ENCODE measurements around the gene SMNDC1.
"Not testable (repeated sequence)": the region's sequence is repeated elsewhere in the genome, so short reads cannot be mapped to it uniquely, and the experiment has no call there.

The SMNDC1 gene

DNA sequence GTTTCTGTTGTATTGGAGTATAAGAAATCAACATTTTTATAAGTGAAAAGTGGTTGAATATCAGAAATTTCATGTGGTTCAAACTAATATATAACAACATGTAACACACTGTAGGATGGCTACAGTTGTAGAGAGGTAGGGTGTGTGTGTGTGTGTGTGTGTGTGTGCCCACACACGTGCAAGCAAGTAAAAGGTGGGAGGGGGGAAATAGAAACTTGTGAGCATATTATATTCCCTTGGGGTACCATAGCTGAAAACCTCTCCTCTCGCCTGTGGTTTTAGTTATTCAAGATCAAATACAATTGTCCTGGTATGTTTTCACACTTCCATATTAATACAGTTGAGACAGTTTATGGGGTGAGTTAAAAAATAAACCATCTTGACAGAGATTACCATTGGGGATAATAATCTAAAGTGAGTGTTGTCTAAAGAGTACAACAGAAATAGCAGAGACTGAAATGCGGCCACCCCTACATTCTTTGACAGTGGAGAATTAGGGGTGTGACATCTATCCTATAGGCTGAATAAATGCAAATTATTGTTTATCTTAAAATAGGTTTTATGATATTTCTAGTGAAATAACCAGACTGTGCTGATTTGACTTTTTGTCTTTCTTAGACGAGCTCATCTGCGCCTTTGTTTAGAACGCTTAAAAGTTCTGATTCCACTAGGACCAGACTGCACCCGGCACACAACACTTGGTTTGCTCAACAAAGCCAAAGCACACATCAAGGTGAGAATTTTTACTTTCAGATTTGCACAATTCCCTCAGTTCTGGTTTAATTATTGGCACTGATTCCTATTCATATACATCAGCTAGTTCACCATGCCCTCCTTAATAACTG is 25.9 kb downstream of the SMNDC1 start:
- no peak for DNase-seq

DNA sequence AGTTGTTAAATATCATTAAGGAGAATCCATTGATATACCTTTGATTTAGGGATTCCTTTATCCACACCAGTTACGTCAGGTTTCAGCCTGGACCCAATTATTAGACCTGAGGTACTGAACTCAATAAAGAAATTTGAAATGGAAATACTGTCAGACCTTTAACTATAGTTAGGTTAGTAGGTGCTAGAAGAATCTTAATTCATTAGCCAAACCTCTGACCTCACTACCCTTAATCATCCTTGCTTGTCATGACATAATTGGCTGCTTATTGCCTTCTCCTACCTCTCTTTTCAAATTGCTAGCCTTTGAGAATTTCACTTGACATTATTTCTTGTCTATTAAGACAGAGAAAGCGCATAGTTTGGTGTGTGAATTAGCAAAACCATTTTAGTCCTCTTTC is 27.1 kb downstream of the SMNDC1 start:
- no peak for DNase-seq

DNA sequence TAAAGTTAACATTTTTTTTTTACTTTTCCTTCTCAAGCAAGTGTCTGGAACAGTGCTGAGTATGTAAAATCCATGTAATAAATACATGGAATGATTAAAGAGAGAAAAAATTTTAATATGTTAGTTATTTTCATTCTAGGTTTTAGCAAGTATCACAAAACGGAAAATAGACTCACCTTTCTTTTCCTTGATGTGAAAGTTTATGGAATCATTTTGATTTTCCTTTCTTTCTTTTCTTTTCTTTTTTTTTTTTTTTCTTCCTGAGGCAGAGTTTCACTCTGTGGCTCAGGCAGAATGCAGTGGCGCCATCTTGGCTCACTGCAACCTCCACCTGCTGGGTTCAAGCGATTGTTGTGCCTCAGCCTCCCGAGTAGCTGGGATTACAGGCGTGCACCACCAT is 28.1 kb downstream of the SMNDC1 start:
- DNase-seq: no peak

DNA sequence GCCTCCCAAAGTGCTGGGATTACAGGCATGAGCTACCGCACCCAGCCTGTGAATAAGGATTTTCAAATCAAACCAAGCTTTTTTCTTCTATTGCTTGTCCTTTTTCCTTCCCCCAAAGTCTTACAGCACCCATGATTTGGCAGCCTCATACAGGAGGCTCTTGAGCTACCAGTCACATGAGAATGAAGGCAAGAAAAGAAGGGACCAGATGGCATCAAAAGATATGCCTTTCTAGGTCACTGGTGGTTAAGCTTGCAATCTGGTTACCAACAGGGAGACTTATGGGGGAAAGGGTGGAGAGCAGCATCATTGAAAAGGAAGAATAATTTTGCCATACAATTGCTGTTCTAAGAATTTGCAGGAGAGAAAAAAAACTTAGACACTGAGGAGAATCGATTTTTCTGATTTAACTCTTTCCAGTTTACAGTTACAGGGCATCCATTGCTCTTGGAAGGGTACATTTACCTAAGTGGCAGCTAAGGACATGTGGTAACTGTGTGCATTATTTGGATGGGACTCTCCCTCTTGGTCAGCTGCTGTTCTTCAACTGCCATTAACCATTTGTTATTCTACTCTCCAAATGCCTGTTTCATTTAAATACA is 29.5 kb downstream of the SMNDC1 start:
- no peak for DNase-seq

DNA sequence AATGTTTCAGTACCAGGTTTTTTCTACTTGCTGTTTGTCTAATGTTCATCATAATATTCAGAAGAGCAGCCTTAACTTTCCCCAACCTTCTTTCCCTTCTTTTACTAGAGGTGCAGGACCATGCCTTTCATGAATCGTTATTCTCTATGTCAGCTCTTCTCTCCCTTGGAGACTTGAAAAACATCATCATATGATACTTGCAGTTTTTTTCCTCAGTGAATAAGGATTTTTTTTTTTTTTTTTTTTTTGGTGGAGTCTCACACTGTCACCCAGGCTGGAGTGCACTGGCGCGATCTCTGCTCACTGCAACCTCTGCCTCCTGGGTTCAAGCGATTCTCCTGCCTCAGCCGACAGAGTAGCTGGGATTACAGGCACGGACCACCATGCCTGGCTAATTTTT is 30.1 kb downstream of the SMNDC1 start:
- no peak for DNase-seq

DNA sequence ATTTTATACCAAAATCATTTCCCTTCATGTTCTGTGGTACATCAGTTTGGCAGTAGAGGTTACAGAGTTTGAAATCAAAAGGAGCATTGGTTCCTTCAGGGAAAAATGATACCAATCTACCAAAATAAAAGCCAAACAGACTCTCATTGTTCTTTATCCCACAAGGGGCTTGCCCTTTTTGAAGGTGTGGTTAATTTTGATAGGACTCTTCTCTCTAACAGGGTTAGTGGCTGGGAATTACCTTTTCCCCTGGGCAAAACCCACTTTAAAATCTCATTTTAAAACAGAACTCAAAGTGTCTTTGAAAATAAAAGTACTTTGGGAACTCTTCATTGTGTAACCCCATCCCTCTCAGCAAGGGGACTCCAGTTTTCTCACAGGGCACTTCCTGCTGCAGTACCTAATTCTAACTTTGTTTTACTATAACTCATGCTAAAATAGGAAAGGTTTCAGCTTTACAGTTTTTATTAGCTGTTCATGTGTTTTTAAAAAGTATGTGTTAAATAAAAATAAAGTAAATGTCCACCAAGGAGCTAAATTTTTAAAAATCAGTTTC is 30.6 kb downstream of the SMNDC1 start:
- DNase-seq: no peak

DNA sequence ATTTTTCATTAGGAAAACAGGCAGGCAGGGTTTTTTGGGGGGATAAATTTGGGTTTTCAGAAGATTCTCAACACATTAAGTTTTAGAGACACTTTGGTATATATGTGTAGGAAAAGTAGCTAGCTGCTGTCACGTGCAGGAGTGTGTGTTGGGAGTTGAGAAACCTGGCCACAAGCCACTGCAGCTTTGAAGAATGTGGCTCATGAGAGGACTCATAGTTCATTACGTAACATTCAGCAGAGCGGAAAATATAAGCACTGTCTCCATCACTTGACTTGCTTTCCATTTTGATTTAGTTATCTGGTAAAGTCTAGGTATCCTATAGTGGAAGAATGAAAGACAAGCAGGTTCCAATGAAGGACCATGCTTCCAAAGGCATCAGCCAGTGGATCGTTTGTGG is 31.2 kb downstream of the SMNDC1 start:
- peak; percentile 44 for DNase-seq

DNA sequence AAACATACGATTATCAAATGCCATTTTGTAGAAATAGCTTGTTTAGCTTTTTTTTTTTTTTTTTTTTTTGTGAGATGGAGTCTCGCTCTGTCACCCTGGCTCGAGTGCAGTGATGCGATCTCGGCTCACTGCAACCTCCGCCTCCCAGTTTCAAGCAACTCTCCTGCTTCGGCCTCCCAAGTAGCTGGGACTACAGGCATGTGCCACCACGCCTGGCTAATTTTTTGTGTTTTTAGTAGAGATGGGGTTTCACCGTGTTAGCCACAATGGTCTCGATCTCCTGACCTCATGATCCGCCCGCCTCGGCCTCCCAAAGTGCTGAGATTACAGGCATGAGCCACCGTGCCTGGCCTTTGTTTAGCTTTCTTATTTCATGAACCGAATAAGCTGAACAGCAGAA is 31.7 kb downstream of the SMNDC1 start:
- DNase-seq: not testable (repeated sequence)

DNA sequence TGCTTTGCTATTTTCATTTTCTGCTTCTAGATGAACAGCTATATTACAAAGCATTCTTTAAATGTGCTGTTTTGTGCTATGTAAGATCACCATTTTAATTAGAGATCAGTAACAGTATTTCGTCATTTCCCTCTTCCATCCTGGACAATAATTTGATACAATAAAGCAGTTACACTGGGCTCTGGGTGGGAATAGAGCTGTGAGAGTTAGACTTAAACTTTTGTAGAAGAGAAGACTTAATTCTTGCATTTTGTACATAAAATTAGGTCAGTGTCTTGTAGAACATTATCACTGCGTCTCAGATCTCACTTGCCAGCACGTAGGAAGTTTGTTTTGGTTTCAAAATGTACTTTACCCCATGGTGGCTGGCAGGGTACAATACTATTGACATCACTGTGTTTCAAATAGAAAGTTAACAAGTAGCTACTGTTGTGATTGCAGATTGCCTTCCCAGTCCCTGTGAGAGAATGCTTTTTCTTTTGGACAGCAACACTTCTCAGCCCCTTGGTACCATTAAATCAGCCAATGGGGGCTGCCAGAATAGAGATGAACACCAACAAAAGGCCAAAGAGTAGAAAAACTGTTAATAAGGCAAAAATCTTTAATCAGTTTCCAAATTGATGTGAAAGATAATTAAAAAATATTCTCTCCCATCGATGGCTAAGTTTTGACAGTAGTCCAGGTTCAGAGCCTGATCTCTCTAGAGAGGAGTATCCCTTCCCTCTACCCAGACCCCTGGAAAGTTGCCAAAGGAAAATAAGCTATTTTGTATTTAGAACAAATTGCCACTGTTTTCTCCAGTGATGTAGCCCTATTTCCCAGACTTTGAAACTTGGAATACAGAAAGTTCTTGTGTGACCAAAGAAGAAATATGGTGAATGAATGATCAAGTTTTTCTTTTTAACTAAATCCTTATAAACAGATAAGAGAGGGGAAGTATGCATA is 35.1 kb downstream of the SMNDC1 start:
- no peak for DNase-seq

DNA sequence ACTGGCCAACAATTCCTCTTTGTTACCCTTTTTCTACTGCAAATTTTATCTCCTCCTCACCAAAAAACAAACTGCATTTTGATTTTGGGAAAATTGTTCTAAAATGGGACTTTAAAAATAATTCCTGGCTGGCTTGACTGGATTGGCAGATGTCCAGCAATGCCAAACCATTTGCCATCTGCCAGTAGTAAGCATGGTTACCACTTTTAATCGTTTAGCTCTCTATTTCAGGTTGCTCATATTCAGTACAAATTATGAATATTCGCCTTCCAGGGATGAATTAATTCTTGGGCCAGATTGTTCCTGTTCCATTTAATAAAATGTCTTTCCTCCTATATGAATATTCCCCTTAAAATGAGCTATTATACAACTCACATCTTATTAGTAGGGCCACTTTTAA is 35.7 kb downstream of the SMNDC1 start:
- DNase-seq: no peak

DNA sequence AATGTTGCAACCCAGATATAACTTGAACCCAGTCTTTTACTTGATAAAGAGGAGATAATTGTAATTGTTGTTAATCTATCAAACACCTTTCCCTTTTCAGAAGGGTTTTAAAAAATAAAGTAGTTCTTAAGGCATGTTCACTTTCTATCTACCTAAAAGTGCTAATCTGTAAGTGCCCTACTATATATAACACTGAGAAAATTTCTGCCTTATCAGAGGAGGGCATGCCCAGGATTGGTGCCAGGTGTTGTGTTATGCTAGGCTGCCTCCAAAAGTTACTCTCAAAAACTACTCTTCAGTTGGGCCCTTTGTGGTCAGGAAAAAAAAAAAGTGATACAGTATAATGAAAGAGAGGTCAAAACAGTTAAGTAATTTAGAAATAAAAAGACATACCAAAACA is 36.3 kb downstream of the SMNDC1 start:
- no peak for DNase-seq

DNA sequence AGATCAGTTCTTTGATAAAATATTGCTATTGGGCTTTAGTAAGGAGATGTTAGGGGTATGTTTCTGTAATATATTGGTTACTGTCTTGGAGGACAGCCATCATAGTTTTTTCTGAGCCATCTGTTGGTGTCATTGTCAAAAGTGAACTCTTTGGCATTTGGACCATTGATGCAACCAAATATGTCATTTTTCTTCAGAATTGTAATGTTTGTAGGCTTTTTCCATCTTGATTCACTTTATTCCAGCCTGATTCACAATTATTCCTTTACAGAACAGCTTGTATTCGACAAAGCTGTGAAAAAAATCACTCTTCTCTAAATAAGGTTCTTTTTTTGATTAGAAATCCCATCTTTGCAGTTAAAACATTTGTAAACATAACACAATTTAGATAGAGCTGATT is 37.4 kb downstream of the SMNDC1 start:
- DNase-seq: no peak

DNA sequence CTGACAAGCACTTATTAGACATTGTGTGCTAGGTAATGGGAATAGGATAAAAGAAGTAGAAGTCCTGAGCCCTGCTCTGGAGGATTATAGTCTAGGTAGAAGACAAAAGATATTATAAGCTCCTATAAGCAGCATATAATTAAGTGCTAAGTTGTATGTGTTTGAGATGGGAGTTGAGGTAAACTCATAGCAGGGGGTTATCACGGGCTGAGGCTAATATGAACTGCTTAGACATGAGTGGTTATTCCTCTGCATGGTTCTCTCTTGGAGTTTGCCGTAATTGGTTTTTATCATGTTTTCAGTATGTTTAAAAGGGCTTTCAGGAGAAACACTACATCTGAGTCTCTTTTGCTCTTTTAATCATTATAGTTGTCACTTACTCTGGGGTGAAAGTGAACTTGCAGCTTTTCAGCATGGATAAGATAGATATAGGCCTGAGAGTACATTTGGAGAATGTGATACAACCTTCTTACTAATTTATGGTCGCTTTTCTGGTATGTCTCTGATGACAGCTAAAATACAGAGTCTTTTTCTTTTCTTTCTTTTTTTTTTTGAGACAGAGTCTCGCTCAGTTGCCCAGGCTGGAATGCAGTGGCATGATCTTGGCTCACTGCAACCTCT is 39.0 kb downstream of the SMNDC1 start:
- no peak for DNase-seq

DNA sequence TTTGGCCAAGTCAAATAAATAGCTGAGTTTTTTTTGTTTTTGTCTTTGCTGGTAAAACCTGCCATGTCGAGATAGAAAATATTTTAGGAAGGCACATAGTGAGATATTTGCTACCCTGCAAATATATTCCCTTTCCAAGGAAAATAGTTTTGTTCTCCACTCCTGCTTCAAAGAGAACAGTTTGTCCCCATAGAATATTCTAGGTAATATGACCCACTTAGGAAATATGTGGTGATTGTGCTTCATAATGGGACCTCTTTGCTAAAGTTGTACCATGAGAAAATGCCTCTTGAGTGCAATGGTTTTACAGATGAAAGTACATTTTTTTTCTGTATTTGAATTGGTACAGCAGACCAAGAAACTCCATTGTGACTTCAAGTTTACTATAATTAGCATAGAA is 41.6 kb downstream of the SMNDC1 start:
- DNase-seq: no peak

DNA sequence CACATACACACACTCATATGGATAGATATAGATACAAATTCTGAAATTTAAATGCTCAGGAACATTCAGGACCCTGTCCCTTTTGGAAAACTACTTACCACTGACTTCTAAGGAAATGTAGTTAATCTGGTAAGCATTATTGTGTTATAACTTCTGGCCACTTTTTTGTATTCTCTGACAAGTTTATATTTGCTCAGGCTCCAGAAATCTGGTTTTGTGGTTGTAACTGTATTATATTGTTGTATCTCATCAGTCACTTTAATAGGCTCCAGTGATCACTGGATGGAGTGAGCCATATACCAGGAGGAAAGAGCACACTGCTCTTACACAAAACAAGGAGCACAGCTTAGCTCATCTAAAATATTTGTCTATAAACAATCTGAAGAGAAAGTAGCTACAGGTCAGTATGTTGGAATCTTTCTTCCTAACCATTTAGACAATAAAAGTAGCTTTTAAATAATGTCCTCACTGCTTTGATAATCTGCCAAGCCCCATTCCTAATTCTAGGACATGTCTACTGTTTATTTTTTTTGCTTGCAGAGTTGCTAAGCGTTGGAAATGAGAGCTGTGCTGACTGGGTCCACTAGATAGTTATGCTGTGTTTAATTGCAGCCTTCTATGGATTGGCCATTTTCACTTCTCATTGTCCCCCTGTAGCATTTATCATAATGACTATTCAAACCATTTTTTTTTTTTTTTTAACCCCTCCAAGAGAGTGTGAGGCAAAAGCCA is 43.8 kb downstream of the SMNDC1 start:
- DNase-seq: no peak

DNA sequence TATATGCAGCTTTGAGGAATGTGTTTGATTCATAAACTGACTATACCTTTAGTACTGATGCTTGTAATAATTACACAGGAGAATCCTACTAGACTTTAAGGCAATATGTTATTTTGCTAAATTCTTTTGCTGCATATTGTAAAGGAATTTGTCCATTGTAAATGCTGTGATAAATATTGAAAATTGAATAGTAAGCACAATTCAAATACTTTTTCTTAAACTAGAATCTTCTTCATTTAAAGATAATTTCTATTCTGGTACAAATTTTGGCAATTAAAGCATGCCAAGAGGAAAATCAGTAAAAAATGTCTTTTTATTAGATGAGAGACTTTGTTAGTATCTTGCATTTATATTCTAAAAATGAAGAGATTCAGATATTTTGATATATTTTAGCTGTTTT is 45.4 kb downstream of the SMNDC1 start:
- DNase-seq: no peak

DNA sequence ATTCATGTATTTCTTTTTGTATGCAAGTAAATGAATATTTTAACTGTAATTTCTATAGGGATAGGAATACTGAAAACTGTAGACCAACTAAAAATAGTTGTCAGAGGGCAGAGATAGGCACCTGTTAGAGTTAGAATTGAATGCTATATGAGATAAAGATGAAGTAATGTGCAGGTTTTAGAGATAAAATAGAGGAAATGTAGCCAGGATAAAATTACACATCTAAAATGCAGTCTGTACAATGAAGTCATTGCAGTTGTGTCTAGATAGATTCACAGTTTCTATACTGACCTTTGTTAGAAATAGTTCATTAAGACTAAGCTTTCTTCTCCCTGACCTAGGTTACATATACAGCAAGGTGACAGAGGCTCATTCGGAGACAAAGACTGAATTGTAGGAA is 46.2 kb downstream of the SMNDC1 start:
- no peak for DNase-seq

DNA sequence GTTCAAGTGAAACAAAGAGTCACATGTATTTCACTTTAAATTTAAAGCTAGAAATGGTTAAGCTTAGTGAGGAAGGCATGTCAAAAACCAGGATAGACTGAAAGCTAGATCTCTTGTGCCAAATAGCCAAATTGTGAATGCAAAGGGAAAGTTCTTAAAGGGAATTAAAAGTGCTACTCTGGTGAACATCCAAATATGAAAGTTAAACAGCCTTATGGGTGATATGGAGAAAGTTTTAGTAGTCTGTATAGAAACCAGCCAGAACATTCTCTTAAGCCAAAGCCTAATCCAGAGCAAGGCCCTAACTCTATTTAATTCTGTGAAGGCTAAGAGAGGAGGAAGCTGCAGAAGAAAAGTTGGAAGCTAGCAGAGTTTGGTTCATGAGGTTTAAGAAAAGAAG is 50.3 kb downstream of the SMNDC1 start:
- no peak for DNase-seq

DNA sequence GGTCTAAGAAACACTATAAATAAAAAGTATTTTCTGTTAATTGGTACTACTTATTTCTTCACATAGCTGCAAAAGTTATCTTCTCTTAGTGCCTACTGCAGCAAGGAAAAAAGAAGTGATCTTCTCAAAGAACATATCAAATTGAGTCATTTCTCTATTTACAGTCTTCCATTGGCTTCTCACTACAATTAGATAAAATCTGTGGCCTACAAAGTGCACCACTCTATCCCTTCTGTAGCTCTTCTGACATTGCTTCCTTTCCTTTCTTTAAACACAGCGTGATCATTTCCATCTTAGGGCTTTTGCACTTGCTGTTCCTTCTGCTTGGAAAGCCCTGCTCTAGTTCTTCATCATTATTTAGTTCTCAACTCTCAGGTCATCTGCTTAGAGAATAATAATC is 52.6 kb downstream of the SMNDC1 start:
- DNase-seq: no peak

DNA sequence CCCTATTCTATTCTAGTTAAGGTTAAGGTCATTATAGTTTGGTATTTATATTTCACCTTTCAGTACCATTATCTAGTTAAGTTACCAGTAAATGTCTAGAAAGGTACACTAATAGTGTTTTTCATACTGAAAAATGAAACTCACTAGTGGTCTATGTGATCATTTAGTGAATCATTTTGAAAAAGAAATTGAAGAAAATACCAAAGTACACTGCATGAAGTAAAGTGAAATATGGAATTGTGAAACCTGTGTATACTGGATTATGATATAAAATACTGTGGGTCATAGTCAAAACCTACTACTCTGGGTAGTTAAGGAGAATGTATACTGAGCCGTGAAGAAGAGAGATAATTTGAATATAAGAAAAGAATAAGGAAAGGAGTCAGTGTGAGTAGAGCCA is 53.3 kb downstream of the SMNDC1 start:
- DNase-seq: not testable (repeated sequence)

DNA sequence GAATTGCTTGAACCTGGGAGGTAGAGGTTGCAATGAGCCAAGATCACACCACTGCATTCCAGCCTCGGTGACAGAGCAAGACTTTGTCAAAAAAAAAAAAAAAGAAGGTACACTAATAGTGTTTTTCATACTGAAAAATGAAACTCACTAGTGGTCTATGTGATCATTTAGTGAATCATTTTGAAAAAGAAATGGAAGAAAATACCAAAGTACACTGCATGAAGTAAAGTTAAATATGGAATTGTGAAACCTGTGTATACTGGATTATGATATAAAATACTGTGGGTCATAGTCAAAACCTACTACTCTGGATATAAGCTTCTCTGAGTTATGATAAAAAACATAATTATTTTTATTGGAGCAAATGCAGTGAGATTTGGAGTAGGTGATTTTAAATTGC is 55.2 kb downstream of the SMNDC1 start:
- DNase-seq: not testable (repeated sequence)

DNA sequence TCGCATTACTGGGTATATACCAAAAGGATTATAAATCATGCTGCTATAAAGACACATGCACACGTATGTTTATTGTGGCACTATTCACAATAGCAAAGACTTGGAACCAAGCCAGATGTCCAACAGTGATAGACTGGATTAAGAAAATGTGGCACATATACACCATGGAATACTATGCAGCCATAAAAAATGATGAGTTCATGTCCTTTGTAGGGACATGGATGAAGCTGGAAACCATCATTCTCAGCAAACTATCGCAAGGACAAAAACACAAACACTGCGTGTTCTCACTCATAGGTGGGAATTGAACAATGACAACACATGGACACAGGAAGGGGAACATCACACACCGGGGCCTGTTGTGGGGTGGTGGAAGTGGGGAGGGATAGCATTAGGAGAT is 56.9 kb downstream of the SMNDC1 start:
- not testable (repeated sequence) for DNase-seq
